Prostate gland (tissue), 2 donors: Measurements from ENCODE around the gene KRTAP10-10.
"Not testable (repeated sequence)": the region's sequence is repeated elsewhere in the genome, so short reads cannot be mapped to it uniquely, and the experiment has no call there.

Experiments used
- POLR2A ChIP-seq: fragments of 450-650 bp; IDR thresholded peaks from one replicate; pipeline ENCODE4 v1.6.1; 2016; ENCODE audit warnings: antibody characterized with exemption, mild to moderate bottlenecking
- POLR2AphosphoS5 ChIP-seq: sonication (generic); formaldehyde crosslinking; IDR thresholded peaks from one replicate; pipeline ENCODE4 v1.6.1; 2017; ENCODE audit warnings: antibody characterized with exemption
- TF ChIP-seq, protein P1 (sequence below), 4 experiments: fragments of 200-600 bp in 2 of 4; fragments of 450-650 bp in 2 of 4; sonication (generic) in 2 of 4; IDR thresholded peaks; 1 replicate in 3 of 4; 2 replicates in 1 of 4; pipeline ENCODE4 v1.5.1; 2016 to 2019; ENCODE audit warnings: antibody characterized with exemption in 4 of 4, mild to moderate bottlenecking in 2 of 4, moderate library complexity in 2 of 4

DNA sequence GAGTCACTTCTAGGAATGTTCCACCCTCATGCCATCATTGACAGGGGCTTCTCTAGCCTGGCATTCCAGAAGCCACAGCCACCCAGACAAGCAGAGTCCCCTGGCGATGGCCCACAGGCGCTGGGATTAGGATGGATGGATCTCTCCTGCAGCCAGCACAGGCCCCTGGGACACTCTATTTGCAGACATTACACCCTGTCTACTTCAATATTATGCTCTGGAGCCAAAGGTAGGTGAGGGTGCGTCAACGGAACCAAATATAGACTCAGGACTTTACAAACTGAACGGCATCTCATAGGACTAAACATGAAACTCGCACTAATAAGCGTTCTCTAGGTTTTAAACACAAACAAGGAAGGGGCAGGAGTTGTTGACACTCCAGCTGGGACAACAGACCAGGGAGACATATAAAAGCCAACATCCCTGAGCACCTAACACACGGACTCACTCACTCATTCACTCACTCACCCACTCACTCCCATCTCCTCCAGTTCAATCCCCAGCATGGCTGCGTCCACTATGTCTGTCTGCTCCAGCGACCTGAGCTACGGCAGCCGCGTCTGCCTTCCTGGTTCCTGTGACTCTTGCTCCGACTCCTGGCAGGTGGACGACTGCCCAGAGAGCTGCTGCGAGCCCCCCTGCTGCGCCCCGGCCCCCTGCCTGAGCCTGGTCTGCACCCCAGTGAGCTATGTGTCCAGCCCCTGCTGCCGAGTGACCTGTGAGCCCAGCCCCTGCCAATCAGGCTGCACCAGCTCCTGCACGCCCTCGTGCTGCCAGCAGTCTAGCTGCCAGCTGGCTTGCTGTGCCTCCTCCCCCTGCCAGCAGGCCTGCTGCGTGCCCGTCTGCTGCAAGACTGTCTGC is 36.8 kb upstream of the KRTAP10-10 start, which contains the start of gene KRTAP10-7:
- TF ChIP-seq POLR2A, POLR2AphosphoS5: not testable (repeated sequence)
- TF ChIP-seq, protein P1, sequence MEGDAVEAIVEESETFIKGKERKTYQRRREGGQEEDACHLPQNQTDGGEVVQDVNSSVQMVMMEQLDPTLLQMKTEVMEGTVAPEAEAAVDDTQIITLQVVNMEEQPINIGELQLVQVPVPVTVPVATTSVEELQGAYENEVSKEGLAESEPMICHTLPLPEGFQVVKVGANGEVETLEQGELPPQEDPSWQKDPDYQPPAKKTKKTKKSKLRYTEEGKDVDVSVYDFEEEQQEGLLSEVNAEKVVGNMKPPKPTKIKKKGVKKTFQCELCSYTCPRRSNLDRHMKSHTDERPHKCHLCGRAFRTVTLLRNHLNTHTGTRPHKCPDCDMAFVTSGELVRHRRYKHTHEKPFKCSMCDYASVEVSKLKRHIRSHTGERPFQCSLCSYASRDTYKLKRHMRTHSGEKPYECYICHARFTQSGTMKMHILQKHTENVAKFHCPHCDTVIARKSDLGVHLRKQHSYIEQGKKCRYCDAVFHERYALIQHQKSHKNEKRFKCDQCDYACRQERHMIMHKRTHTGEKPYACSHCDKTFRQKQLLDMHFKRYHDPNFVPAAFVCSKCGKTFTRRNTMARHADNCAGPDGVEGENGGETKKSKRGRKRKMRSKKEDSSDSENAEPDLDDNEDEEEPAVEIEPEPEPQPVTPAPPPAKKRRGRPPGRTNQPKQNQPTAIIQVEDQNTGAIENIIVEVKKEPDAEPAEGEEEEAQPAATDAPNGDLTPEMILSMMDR (IDR thresholded peaks at IDR 0.05) = not testable (repeated sequence)
